ENCODE data around the gene CCL22.

The CCL22 gene

GRCh38 chr16:57383276-57384247, 25.0 kb downstream of the CCL22 start:
- no peak for DNase-seq
- Histone ChIP-seq H3K9me3 (replicated peaks; ENCODE audit: insufficient read depth, low read length) (no peaks in the 10 kb centered on the region), H2AFZ (ENCODE audit: low read length) (no peak overlapping the region), H3K9ac (ENCODE audit: low read length) (no peak overlapping the region), H3K9me2 (replicated peaks; ENCODE audit: insufficient read depth, low read length) (no peaks in the 10 kb centered on the region), H3K4me1 (ENCODE audit: low read length) (no peaks in the 10 kb centered on the region), H4K20me1 (ENCODE audit: insufficient read depth, low read length) (no peaks in the 10 kb centered on the region), H3K36me3 (replicated peaks; ENCODE audit: insufficient read depth, low read length) (no peaks in the 10 kb centered on the region), H3K27ac (ENCODE audit: low read length) (no peak overlapping the region), H3K4me3 (ENCODE audit: low read length) (no peak overlapping the region), H3K27me3 (replicated peaks; ENCODE audit: insufficient read depth, low read length) (no peaks in the 10 kb centered on the region), H3K4me2 (ENCODE audit: low read depth, low read length) (no peak overlapping the region), H3F3A (ENCODE audit: insufficient read depth, low read length) (no peaks in the 10 kb centered on the region), H3K79me2 (ENCODE audit: low read length) (no peaks in the 10 kb centered on the region)
- TF ChIP-seq EZH2phosphoT487 (IDR thresholded peaks at IDR 0.05; ENCODE audit: low read length): no peak
- TF ChIP-seq EZH2 (optimal IDR thresholded peaks at IDR 0.05; ENCODE audit: low read depth, low read length): no peak
- TF ChIP-seq CTCF (IDR thresholded peaks at IDR 0.05; ENCODE audit: low read length): no peak

- no peak overlapping the region for H2AFZ ChIP-seq (ENCODE audit: low read length)
- no peak overlapping the region for H3K4me3 ChIP-seq (ENCODE audit: low read length)
- H3F3A ChIP-seq (ENCODE audit: insufficient read depth, low read length): no peaks in the 10 kb centered on the region
- no peaks in the 10 kb centered on the region for H3K4me1 ChIP-seq (ENCODE audit: low read length)
- TF ChIP-seq EZH2 (optimal IDR thresholded peaks at IDR 0.05; ENCODE audit: low read depth, low read length) (no peak), EZH2phosphoT487 (IDR thresholded peaks at IDR 0.05; ENCODE audit: low read length) (no peak), CTCF (IDR thresholded peaks at IDR 0.05; ENCODE audit: low read length) (no peak)
- H3K4me2 ChIP-seq (ENCODE audit: low read depth, low read length): no peak overlapping the region
- no peak overlapping the region for H3K9ac ChIP-seq (ENCODE audit: low read length)
- H3K27me3 ChIP-seq (replicated peaks; ENCODE audit: insufficient read depth, low read length): no peaks in the 10 kb centered on the region
- no peaks in the 10 kb centered on the region for H3K9me2 ChIP-seq (replicated peaks; ENCODE audit: insufficient read depth, low read length)
- no peaks in the 10 kb centered on the region for H3K36me3 ChIP-seq (replicated peaks; ENCODE audit: insufficient read depth, low read length)
- H3K27ac ChIP-seq (ENCODE audit: low read length): no peak overlapping the region
- no peaks in the 10 kb centered on the region for H4K20me1 ChIP-seq (ENCODE audit: insufficient read depth, low read length)
- H3K9me3 ChIP-seq (replicated peaks; ENCODE audit: insufficient read depth, low read length): no peaks in the 10 kb centered on the region
- DNase-seq: no peak
- H3K79me2 ChIP-seq (ENCODE audit: low read length): no peaks in the 10 kb centered on the region
Measured at GRCh38 chr16:57384248-57385070, 25.9 kb downstream of the CCL22 start.

GRCh38 chr16:57385083-57385482, 26.5 kb downstream of the CCL22 start:
- no peaks in the 10 kb centered on the region for H3F3A ChIP-seq (ENCODE audit: insufficient read depth, low read length)
- no peak overlapping the region for H2AFZ ChIP-seq (ENCODE audit: low read length)
- H4K20me1 ChIP-seq (ENCODE audit: insufficient read depth, low read length): no peaks in the 10 kb centered on the region
- H3K36me3 ChIP-seq (replicated peaks; ENCODE audit: insufficient read depth, low read length): no peaks in the 10 kb centered on the region
- H3K27me3 ChIP-seq (replicated peaks; ENCODE audit: insufficient read depth, low read length): no peaks in the 10 kb centered on the region
- H3K9me2 ChIP-seq (replicated peaks; ENCODE audit: insufficient read depth, low read length): no peaks in the 10 kb centered on the region
- no peak overlapping the region for H3K4me2 ChIP-seq (ENCODE audit: low read depth, low read length)
- no peak overlapping the region for H3K4me3 ChIP-seq (ENCODE audit: low read length)
- DNase-seq: no peak
- no peaks in the 10 kb centered on the region for H3K4me1 ChIP-seq (ENCODE audit: low read length)
- no peak overlapping the region for H3K9ac ChIP-seq (ENCODE audit: low read length)
- H3K79me2 ChIP-seq (ENCODE audit: low read length): no peaks in the 10 kb centered on the region
- no peak overlapping the region for H3K27ac ChIP-seq (ENCODE audit: low read length)
- no peaks in the 10 kb centered on the region for H3K9me3 ChIP-seq (replicated peaks; ENCODE audit: insufficient read depth, low read length)
- no peak for TF ChIP-seq CTCF (IDR thresholded peaks at IDR 0.05; ENCODE audit: low read length)
- no peak for TF ChIP-seq EZH2 (optimal IDR thresholded peaks at IDR 0.05; ENCODE audit: low read depth, low read length)
- TF ChIP-seq EZH2phosphoT487 (IDR thresholded peaks at IDR 0.05; ENCODE audit: low read length): no peak

All from MM.1S (cell line).